T-cell (primary cell): Measurements from ENCODE around the gene CYB561D2. TPM values are rescaled to one million over a fixed set of nuclear protein-coding genes. Genes with fewer than 3 reads are reported as not detected.

Source experiments
- ATAC-seq, 4 experiments: fragments of 200-7000 bp in 3 of 4; fragments of 150-1000 bp in 1 of 4; cut with Tn5 transposase; replicated peaks in 1 of 4; 1 replicate in 3 of 4; 2 replicates in 1 of 4; pipeline ENCODE4 v1.10.0; 2021; ENCODE audit warnings: moderate library complexity in 3 of 4, mild to moderate bottlenecking in 2 of 4, moderate number of reproducible peaks in 1 of 4
- CTCF ChIA-PET, 2 donors: fragments of 300-600 bp; sonication (Branson Sonifier 250); formaldehyde crosslinking; loops; one replicate each; lab custom pipeline; 2022; ENCODE audit warnings: antibody characterized with exemption in 2 of 2; lab: Charles Lee
- POLR2A ChIA-PET, 2 donors: fragments of 300-600 bp; sonication (Branson Sonifier 250); formaldehyde crosslinking; loops; one replicate each; lab custom pipeline; 2022; ENCODE audit warnings: antibody characterized with exemption in 2 of 2; lab: Charles Lee
- DNase-seq, 35 experiments: peaks; one replicate each; pipeline versions ENCODE4 v3.0.0 to v3.0.0-alpha.2; 2013 to 2023
- H3K27ac ChIP-seq: one replicate; pipeline ENCODE4 v1.5.1; 2013; ENCODE audit warnings: low read length
- H3K27me3 ChIP-seq, 2 experiments: replicated peaks in 1 of 2; 1 replicate in 1 of 2; 2 replicates in 1 of 2; pipeline versions ENCODE4 v1.6.1 to v1.7.0; 2013; ENCODE audit warnings: low read length in 1 of 2, mixed read lengths in 1 of 2; ENCODE audit not compliant: control insufficient read depth in 2 of 2, insufficient read depth in 2 of 2; ENCODE audit errors: extremely low read depth in 1 of 2
- H3K36me3 ChIP-seq, 2 donors: 1 replicate in 1 of 2; 2 replicates in 1 of 2; pipeline versions ENCODE4 v1.6.1 to v1.7.0; 2013; ENCODE audit warnings: low read length in 1 of 2; ENCODE audit not compliant: control insufficient read depth in 2 of 2, insufficient read depth in 1 of 2; ENCODE audit errors: extremely low read depth in 1 of 2
- H3K4me1 ChIP-seq, 2 experiments: 1 replicate in 1 of 2; 2 replicates in 1 of 2; pipeline versions ENCODE4 v1.6.1 to v1.7.0; 2013; ENCODE audit warnings: low read length in 2 of 2, mixed read lengths in 1 of 2; ENCODE audit not compliant: insufficient read depth in 2 of 2, control insufficient read depth in 1 of 2; ENCODE audit errors: extremely low read depth in 1 of 2
- H3K4me3 ChIP-seq, 2 donors: 1 replicate in 1 of 2; 2 replicates in 1 of 2; pipeline versions ENCODE4 v1.5.1 to v1.7.0; 2013; ENCODE audit warnings: mild to moderate bottlenecking in 2 of 2, low read length in 1 of 2, moderate library complexity in 1 of 2; ENCODE audit not compliant: control insufficient read depth in 1 of 2; ENCODE audit errors: extremely low read depth in 1 of 2
- H3K9me3 ChIP-seq: 2 replicates; pipeline ENCODE4 v1.7.0; 2013
- H3K27ac Mint-ChIP-seq, 2 donors: one replicate each; pipeline ENCODE4 v1.8.0; 2020 to 2021; ENCODE audit warnings: mild to moderate bottlenecking in 2 of 2, mixed read lengths in 2 of 2
- H3K27me3 Mint-ChIP-seq, 2 donors: one replicate each; pipeline ENCODE4 v1.8.0; 2021 to 2022; ENCODE audit warnings: mixed read lengths in 2 of 2
- H3K36me3 Mint-ChIP-seq: one replicate; pipeline ENCODE4 v1.8.0; 2021; ENCODE audit warnings: mixed read lengths
- H3K4me1 Mint-ChIP-seq, 3 donors: one replicate each; pipeline ENCODE4 v1.8.0; 2020 to 2022; ENCODE audit warnings: mixed read lengths in 3 of 3, mild to moderate bottlenecking in 1 of 3
- H3K4me3 Mint-ChIP-seq, 3 donors: one replicate each; pipeline ENCODE4 v1.8.0; 2020 to 2022; ENCODE audit warnings: mild to moderate bottlenecking in 3 of 3, mixed read lengths in 3 of 3, moderate library complexity in 3 of 3
- H3K9me3 Mint-ChIP-seq, 3 donors: one replicate each; pipeline ENCODE4 v1.8.0; 2020 to 2022; ENCODE audit warnings: mixed read lengths in 3 of 3
- WGBS: methylation state at CpG from one replicate; pipeline ENCODE4 v1.1.5; 2013; ENCODE audit warnings: missing lambda C conversion rate; ENCODE audit not compliant: insufficient coverage; 5-methylcytosine and 5-hydroxymethylcytosine counted together
- total RNA-seq, 35 experiments: library from RNA in 6 of 35; stranded (reverse) in 6 of 35; fragments of 120-200 nt in 1 of 35; gene quantifications; one replicate each; pipeline versions ENCODE4 v1.2.1 to v1.2.4 and lab custom pipeline; 2013 to 2026

CYB561D2 gene
- total RNA-seq, 5 donors from 2014 or later (not counting 1 experiment from before 2014, with no cell fraction given): 25.7 to 45.3 (median 32.7) TPM

GRCh38 chr3:50355829-50356552 lies 5.3 kb downstream of the CYB561D2 start:
- H3K36me3 ChIP-seq: peaks cover 6 to 45% of the 10 kb centered on the region in 2 donors
- H3K27ac Mint-ChIP-seq: peak overlapping the region in 1 of 2 donors; percentile 27
- CTCF ChIA-PET: interaction anchor here in 1 of 2 donors (0.6 to 0.8 kb wide), 2 partner anchors 9 to 1701 kb away, joined by 3 to 4 read pairs; no protein-coding TSS in a partner anchor
- peaks cover 55 to 62% (median 57%) of the 10 kb centered on the region in 3 donors for H3K4me1 Mint-ChIP-seq
- no peaks in the 10 kb centered on the region for H3K9me3 Mint-ChIP-seq
- no peak overlapping the region for H3K4me3 ChIP-seq
- ATAC-seq (no peak), DNase-seq (no peak)
- H3K4me3 Mint-ChIP-seq: peak overlapping the region in 2 of 3 donors; percentile 9 to 96
- peaks cover 10% of the 10 kb centered on the region for H3K36me3 Mint-ChIP-seq
- H3K27me3 ChIP-seq: no peaks in the 10 kb centered on the region
- no peaks in the 10 kb centered on the region for H3K9me3 ChIP-seq
- POLR2A ChIA-PET: no interaction called here
- H3K27me3 Mint-ChIP-seq: no peaks in the 10 kb centered on the region
- H3K27ac ChIP-seq: no peak overlapping the region
- peaks cover 32 to 60% of the 10 kb centered on the region in 2 experiments for H3K4me1 ChIP-seq
- 92% methylated on average over 4 of the region's 5 CpGs for WGBS

- ChIA-PET CTCF (interaction anchor here in 1 of 2 donors (0.6 to 1.1 kb wide), 2 partner anchors 9 to 10 kb away, joined by 4 to 6 read pairs; no protein-coding TSS in a partner anchor), POLR2A (interaction anchor here in 1 of 2 donors (1.3 kb wide), 1 partner anchor 9 kb away, joined by 3 read pairs; no protein-coding TSS in a partner anchor)
- no peak overlapping the region for H3K4me3 ChIP-seq
- H3K4me1 ChIP-seq: peaks cover 27 to 55% of the 10 kb centered on the region in 2 experiments
- no peaks in the 10 kb centered on the region for H3K9me3 ChIP-seq
- peaks cover 6 to 45% of the 10 kb centered on the region in 2 donors for H3K36me3 ChIP-seq
- no peaks in the 10 kb centered on the region for H3K27me3 ChIP-seq
- H3K27ac Mint-ChIP-seq: peak overlapping the region; percentile 27 to 31
- ATAC-seq: no peak
- 89% methylated on average over 5 of the region's 5 CpGs for WGBS
- H3K27ac ChIP-seq: no peak overlapping the region
- H3K9me3 Mint-ChIP-seq: no peaks in the 10 kb centered on the region
- DNase-seq: no peak
- peaks cover 50 to 56% (median 51%) of the 10 kb centered on the region in 3 donors for H3K4me1 Mint-ChIP-seq
- no peaks in the 10 kb centered on the region for H3K27me3 Mint-ChIP-seq
- H3K4me3 Mint-ChIP-seq: peak overlapping the region; percentile 9 to 96 (median 93)
- peaks cover 10% of the 10 kb centered on the region for H3K36me3 Mint-ChIP-seq
Observed at GRCh38 chr3:50356553-50356952, 5.9 kb downstream of the CYB561D2 start.

- no peaks in the 10 kb centered on the region for H3K27me3 Mint-ChIP-seq
- no peaks in the 10 kb centered on the region for H3K9me3 Mint-ChIP-seq
- DNase-seq (no peak), ATAC-seq (no peak)
- H3K4me1 ChIP-seq: peaks cover 25 to 50% of the 10 kb centered on the region in 2 experiments
- CTCF ChIA-PET: interaction anchor here in 1 of 2 donors (0.5 to 1.1 kb wide), 2 partner anchors 10 to 554 kb away, joined by 3 to 4 read pairs; partner anchors contain the start of gene INKA1
- no peaks in the 10 kb centered on the region for H3K27me3 ChIP-seq
- no CpG with 5 or more reads among the region's 1 CpG for WGBS
- H3K27ac Mint-ChIP-seq: peak overlapping the region; percentile 80 to 85
- POLR2A ChIA-PET: interaction anchor here in 1 of 2 donors (0.5 to 1.3 kb wide), 2 partner anchors 8 to 124 kb away, joined by 3 to 7 read pairs; no protein-coding TSS in a partner anchor
- H3K36me3 Mint-ChIP-seq: peaks cover 10% of the 10 kb centered on the region
- H3K9me3 ChIP-seq: no peaks in the 10 kb centered on the region
- H3K4me1 Mint-ChIP-seq: peaks cover 43 to 51% (median 47%) of the 10 kb centered on the region in 3 donors
- H3K27ac ChIP-seq: no peak overlapping the region
- peaks cover 6 to 41% of the 10 kb centered on the region in 2 donors for H3K36me3 ChIP-seq
- H3K4me3 Mint-ChIP-seq: peak overlapping the region; percentile 93 to 97 (median 96)
- H3K4me3 ChIP-seq: peak overlapping the region; percentile 82 to 87
Observed at GRCh38 chr3:50357481-50357880, 6.8 kb downstream of the CYB561D2 start.

GRCh38 chr3:50358355-50358910 lies 7.8 kb downstream of the CYB561D2 start:
- POLR2A ChIA-PET: no interaction called here
- peak overlapping the region; percentile 69 for H3K27ac ChIP-seq
- no peaks in the 10 kb centered on the region for H3K9me3 Mint-ChIP-seq

GRCh38 chr3:50358911-50359759 lies 8.5 kb downstream of the CYB561D2 start, which contains the start of gene TMEM115:
TSS of gene TMEM115 (minus strand) at chr3:50359521. CDS start at chr3:50359063, 458 bp downstream.
- H3K27me3 ChIP-seq: no peaks in the 10 kb centered on the region
- Mint-ChIP-seq H3K27ac (peak within 1 kb of the TSS; percentile 95), H3K36me3 (peaks cover 9% of the 10 kb centered on the region), H3K4me1 (peaks cover 32 to 47% (median 43%) of the 10 kb centered on the region in 3 donors), H3K27me3 (no peaks in the 10 kb centered on the region), H3K4me3 (peak within 1 kb of the TSS; percentile 93 to 97 (median 96)), H3K9me3 (no peaks in the 10 kb centered on the region)
- peaks cover 25 to 47% of the 10 kb centered on the region in 2 experiments for H3K4me1 ChIP-seq
- ChIA-PET CTCF (interaction anchor here in 1 of 2 donors (1.6 kb wide), 1 partner anchor 8 kb away, joined by 5 read pairs; the partner anchor contains the start of genes CYB561D2 and NPRL2), POLR2A (no interaction called here)
- ATAC-seq: peak; percentile 100
- H3K36me3 ChIP-seq: peaks cover 6 to 26% of the 10 kb centered on the region in 2 donors
- 2% methylated on average over 61 of the region's 64 CpGs for WGBS
- peak within 1 kb of the TSS; percentile 82 to 87 for H3K4me3 ChIP-seq
- peak; percentile 84 to 99 (median 95) for DNase-seq
- no peaks in the 10 kb centered on the region for H3K9me3 ChIP-seq
- H3K27ac ChIP-seq: peak within 1 kb of the TSS; percentile 69

More at GRCh38 chr3:50358355-50358910, 7.8 kb downstream of the CYB561D2 start:
- 73% methylated on average over 19 of the region's 24 CpGs for WGBS
- Histone ChIP-seq H3K9me3 (no peaks in the 10 kb centered on the region), H3K36me3 (peaks cover 6 to 33% of the 10 kb centered on the region in 2 donors), H3K4me3 (peak overlapping the region; percentile 82 to 87), H3K27me3 (no peaks in the 10 kb centered on the region), H3K4me1 (peaks cover 25 to 47% of the 10 kb centered on the region in 2 experiments)
- peak overlapping the region; percentile 85 to 87 for H3K27ac Mint-ChIP-seq
- DNase-seq (no peak), ATAC-seq (no peak)
- peak overlapping the region; percentile 93 to 97 (median 96) for H3K4me3 Mint-ChIP-seq
- no peaks in the 10 kb centered on the region for H3K27me3 Mint-ChIP-seq
- H3K4me1 Mint-ChIP-seq: peaks cover 38 to 46% (median 45%) of the 10 kb centered on the region in 3 donors
- CTCF ChIA-PET: no interaction called here
- H3K36me3 Mint-ChIP-seq: peaks cover 10% of the 10 kb centered on the region
